Fibroblast of lung (primary cell): ENCODE data around the gene DPP7.

Experiments
- EZH2 ChIP-seq: IDR thresholded peaks from 2 replicates; pipeline ENCODE4 v1.5.1; 2012; ENCODE audit warnings: low read length, control low read depth, mild to moderate bottlenecking; ENCODE audit errors: missing control alignments
- TF ChIP-seq, protein P1 (sequence below), 2 donors: IDR thresholded peaks in 1 of 2; conservative IDR thresholded peaks in 1 of 2; 1 replicate in 1 of 2; 2 replicates in 1 of 2; pipeline ENCODE4 v1.5.1; 2011 to 2012; ENCODE audit warnings: low read length in 2 of 2, control low read depth in 1 of 2, inconsistent platforms in 1 of 2, low read depth in 1 of 2, mild to moderate bottlenecking in 1 of 2

DNA sequence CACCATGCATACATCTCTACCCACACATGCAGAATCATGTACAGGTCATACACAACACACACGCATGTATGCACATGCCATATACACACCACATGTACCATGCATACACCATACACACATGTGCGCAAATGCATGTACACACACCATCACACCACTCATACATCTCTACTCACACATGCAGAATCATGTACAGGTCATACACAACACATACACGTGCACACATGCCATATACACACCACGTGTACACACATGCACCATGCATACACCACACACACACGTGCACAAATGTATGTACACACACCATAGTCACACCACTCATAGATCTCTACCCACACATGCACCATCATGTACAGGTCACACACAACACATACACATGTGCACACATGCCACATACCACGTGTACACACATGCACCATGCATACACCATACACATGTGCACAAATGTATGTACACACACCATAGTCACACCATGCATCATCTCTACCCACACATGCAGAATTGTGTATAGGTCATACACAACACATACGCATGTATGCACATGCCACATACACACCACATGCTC is 38.4 kb upstream of the DPP7 start:
- TF ChIP-seq, protein P1, sequence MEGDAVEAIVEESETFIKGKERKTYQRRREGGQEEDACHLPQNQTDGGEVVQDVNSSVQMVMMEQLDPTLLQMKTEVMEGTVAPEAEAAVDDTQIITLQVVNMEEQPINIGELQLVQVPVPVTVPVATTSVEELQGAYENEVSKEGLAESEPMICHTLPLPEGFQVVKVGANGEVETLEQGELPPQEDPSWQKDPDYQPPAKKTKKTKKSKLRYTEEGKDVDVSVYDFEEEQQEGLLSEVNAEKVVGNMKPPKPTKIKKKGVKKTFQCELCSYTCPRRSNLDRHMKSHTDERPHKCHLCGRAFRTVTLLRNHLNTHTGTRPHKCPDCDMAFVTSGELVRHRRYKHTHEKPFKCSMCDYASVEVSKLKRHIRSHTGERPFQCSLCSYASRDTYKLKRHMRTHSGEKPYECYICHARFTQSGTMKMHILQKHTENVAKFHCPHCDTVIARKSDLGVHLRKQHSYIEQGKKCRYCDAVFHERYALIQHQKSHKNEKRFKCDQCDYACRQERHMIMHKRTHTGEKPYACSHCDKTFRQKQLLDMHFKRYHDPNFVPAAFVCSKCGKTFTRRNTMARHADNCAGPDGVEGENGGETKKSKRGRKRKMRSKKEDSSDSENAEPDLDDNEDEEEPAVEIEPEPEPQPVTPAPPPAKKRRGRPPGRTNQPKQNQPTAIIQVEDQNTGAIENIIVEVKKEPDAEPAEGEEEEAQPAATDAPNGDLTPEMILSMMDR (conservative IDR thresholded peaks at IDR 0.05 in 1 of 2, IDR thresholded peaks at IDR 0.05 in 1 of 2; ENCODE audit: low read depth in 1 of 2, low read length in 2 of 2): no peak
- no peak for TF ChIP-seq EZH2
